Ramos (cell line): ENCODE results near the gene PPP4R1.
"Not testable (repeated sequence)": the region's sequence is repeated elsewhere in the genome, so short reads cannot be mapped to it uniquely, and the experiment has no call there.

ENCODE experiments used
- in situ Hi-C: fragments of 300-500 bp; cut with MboI; formaldehyde crosslinking; loops from one replicate; pipeline ENCODE4 v1.14.3; 2022; ENCODE audit warnings: low sequenced_read_pairs; ENCODE audit not compliant: unreplicated experiment

PPP4R1 gene

GRCh38 chr18:9630444-9630843 lies 16.1 kb upstream of the PPP4R1 start:
- in situ Hi-C loops, result no loop called here

DNA sequence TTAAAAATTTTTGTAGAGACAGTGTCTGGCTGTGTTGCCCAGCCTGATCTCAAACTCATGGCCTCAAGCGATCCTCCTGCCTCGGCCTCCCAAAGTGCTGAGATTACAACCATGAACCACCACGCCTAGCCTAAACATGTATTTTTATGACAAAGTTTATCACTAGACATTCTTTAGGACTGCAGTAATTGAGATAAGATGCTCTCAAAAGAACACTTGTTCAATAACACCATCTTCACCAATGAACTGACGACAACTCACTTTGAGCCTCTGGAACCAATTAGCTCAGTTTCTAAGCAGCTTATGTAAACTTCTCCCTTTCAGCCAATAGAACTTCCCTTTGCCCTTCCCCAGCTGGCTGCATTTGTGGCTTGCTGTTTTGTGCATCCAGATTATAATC lies 15.3 kb upstream of the PPP4R1 start:
- in situ Hi-C loops, result no loop called here

DNA sequence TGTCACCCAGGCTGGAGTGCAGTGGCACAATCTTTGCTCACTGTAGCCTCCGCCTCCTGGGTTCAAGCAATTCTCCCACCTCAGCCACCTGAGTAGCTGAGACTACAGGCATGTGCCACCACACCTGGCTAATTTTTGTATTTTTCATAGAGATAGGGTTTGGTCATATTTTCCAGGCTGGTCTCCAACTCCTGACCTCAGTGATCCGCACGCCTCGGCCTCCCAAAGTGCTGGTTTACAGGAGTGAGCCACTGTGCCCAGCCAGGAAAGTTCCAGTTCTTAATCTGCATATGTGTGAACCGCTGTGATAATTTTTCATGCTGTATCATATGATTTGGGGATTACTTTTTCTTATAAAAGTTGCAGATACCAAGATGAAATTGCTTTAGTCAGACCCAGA lies 14.6 kb upstream of the PPP4R1 start:
- in situ Hi-C loops, result no loop called here

DNA sequence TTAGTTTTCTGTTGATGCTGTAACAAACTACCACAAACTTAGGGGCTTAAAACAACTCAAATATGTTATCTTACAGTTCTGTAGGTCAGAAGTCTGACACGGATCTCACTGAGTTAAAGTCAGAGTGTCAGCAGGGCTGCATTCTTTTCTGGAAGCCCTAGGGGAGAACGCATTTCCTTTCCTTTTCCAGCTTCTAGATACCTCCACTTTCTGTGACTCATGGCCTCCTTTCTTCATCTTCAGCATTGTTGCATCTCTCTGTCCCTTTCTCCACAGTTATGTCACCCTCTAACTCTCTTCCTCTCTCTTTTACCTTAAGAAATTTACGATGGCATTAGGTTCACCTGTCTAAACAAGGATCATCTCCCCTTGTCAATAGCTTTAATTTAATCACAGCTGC lies 13.3 kb upstream of the PPP4R1 start:
- in situ Hi-C loops, result no loop called here

DNA sequence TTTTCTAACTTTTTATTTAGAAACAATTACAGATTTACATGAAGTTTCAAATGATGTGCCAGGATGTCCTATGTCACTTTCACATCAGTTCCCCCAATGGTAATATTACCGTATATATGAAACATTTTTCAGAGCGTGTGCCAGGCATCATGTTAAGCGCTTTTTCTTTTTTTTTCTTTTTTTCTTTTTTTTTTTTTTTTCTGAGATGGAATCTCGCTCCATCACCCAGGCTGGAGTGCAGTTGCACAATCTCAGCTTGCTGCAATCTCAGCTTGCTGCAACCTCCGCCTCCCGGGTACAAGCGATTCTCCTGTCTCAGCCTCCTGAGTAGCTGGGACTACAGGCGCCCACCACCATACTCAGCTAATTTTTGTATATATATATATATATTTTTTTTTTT lies 5.6 kb upstream of the PPP4R1 start:
- in situ Hi-C loops, result no loop called here

DNA sequence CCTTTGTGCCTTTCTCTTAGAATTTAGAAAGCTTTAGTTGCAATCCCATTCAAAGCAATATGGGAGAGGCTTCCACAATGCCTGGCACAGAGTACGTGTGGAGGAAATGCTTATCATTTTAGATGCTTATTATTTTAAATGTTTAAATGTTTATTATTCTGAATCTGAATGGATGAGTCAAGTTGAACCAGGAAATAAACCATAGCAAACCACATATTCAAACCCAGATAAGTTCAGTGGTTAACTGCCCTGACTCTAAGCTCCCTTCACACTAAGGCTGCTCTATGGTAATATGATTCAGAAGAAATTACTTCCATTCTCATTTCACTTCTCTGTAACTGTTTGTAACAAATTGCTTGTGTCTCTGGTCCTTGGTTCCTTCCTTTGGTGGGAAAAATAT lies 5.2 kb upstream of the PPP4R1 start:
- in situ Hi-C loops, result no loop called here

DNA sequence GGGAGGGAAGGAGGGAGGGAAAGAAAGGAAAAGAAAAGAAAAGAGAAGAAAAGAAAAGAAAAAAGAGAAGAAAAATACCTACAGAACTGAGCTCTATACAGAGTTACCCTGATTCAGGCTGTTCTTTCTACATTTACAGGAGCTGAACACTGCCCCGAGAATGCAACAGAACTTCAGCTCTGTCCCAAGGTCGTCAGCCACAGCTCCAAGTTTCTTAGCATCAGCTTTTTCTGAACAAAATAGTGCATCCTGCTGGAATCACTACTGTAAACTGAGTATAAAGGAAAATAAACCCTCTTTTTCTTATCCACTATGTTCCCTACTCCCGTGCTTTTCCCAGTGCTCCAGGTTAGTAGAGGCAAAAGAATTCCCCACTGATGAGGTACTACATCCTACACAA lies 4.7 kb upstream of the PPP4R1 start:
- in situ Hi-C loops, result no loop called here

GRCh38 chr18:9617006-9617542 lies 2.7 kb upstream of the PPP4R1 start:
- in situ Hi-C loops, result no loop called here

DNA sequence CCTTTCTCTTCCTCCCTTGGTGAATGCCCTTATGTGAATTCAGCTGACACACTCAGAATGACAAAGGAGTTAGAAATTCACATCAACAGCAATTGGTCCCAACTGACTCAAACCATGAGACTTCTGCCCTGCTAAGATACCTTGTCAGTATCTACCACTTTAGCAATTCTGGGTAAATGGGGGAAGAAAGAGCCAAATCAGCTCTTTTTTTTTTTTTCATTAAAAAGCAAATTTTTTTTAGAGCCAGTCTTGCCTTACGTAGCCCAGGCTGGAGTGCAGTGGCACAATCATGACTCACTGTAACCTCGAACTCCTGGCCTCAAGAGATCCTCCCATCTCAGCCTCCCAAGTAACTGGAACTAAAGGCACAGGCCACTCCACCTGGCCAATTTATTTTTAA lies 1.7 kb upstream of the PPP4R1 start:
- in situ Hi-C loops, result no loop called here

DNA sequence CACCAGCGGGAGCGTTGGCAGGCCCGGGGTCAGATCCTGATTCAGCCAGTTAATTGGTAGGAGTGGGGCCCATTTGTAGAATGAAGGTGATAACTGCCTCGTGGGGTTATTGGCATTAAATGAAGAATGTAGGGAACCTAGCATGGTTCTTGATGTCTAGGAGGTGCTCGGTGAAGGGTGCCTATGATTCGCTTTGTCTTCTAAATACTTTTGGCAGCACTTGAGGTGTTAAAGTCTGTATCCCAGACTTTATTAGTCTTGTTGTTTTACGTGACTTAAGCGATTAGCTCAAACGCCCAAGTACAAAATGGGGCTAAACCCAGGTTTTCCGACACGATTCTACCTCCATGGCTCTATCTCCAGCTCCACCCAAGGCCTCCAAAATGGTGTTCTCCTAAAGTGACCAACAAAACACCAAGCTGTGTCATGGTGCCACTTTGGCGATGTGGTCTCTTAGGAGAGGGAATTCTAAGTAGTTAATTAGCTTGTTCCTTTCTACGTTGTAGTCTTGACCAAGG lies 980 bp upstream of the PPP4R1 start:
- in situ Hi-C loops, result no loop called here

DNA sequence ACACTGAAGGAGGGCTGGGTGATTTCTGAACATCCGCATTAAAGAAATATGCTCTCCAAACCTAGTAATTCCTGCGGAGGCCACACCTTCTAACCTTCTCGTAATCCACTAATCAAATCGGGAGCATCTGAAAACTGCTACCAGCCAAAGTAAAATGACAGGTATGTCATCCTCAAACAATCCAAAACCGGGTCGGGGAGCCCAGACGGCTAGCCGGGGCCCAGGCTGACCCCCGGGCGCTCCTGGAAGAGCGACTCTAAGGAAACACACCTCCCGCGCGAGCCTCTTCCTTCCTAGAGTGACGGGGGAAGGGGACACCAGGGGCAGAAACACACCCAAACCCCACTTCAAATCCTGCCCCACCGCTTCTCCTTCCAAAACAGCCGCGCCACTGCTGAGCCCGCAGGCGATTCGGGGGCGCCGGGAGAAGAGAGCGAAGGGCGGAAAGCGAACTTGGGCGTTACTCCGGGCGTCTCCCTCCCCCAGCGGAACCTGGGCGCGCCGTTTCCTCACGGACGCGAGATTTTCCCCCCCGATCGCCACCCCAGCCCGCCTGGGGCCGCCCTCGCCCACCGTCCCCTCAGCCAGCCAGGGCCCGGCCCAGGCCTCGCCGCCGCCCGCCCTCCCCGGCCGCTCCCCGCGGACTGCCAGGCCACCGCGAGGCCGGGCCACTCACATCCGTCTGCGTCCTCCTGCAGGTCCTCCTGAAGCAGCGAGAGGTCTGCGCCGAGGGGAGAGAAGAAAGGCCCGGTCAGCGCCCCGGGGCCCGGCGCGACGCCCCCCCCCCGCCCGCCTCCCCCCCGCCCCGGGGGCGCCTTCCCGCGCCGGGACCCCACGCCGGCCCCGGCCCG lies 584 bp downstream of the PPP4R1 start:
- in situ Hi-C loops, result no loop called here

DNA sequence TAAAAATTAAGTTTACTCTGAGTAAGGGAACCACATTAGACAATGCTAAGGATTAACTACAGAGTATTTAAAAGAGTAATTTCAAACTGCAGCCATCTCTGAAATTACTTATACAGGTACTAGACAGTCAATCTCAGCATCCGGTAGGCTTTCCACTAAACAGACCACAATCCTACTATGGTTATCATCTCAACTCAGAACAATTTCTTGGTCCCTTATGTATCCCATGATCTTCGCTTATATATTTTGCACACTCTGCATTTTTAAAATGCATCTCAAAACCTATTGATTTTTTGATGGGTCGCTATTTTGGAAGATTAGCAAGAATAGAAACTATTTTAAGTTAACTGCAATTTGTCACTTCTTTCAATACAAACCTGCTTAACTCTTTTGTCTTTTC lies 1.4 kb downstream of the PPP4R1 start:
- in situ Hi-C loops, result no loop called here

DNA sequence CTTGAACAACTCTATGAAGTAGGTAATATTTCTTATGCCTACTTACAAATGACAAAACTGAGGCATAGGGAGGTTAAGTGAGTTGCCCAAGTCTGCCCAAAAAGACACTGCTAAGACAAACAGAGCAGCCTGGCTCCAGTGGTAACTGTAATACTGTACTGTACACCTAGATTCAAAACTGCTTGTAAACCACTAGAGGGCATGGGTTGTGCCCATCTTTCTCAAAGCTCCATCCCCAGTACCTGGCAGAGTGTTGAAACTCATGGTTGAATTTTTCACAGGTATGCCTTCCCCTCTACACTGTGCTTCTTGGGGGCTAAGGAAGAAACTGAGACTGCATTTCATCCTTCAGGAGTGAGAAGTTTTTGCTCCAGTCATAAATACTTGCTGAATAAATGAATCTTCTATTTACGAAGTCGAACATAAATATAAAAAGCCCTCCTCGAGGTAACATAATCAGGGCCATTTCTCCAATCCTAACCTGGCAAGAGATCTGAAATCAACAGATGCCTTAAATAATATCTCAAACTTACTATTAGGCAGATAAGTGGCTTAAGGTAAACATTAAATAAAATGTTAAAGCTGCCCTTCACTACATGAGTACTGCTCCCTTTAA lies 2.0 kb downstream of the PPP4R1 start:
- in situ Hi-C loops, result no loop called here

DNA sequence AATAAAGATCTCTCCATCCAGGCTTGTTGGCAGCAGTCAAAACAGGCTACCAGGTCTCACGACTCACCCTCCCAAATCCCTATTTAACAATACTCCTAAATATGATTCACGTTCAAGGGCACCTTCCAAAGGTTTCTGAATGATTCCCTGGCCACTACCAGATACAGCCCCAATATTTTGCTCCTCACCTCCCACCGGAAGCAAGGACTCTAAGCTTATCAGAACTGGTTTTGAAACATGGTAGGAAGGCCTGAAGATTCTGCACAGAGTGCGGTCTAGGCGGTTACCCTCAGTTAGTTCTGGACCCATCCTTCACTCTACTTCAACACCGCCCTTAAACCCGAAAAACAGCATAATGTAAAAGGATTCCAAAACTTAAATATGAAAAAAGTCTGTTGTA lies 5.2 kb downstream of the PPP4R1 start:
- in situ Hi-C loops, result no loop called here

- in situ Hi-C loops, result no loop called here
These were observed 5.6 kb downstream of the PPP4R1 start for GRCh38 chr18:9608728-9609127.

GRCh38 chr18:9608298-9608697 lies 6.1 kb downstream of the PPP4R1 start:
- in situ Hi-C loops, result no loop called here

GRCh38 chr18:9607111-9607510 lies 7.2 kb downstream of the PPP4R1 start:
- in situ Hi-C loops, result not testable (repeated sequence)

DNA sequence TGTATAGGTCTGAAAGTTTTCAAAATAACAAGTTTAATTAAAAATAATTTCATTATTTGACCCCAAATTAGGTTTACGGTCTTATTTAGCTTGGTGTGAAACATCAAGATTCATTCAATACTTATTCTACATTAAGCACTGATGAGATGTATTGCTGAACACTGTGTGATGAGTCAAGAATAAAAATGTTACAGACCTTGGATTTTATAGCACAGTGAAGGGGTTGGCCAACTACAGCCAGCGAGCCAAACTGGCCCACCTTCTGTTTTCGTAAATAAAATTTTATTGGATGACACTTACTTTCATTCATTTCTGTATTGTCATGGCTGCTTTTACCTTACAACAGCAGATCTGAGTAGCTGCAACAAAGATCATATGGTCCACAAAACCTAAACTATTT lies 8.3 kb downstream of the PPP4R1 start:
- in situ Hi-C loops, result no loop called here

GRCh38 chr18:9604348-9604747 lies 10.0 kb downstream of the PPP4R1 start:
- in situ Hi-C loops, result no loop called here

DNA sequence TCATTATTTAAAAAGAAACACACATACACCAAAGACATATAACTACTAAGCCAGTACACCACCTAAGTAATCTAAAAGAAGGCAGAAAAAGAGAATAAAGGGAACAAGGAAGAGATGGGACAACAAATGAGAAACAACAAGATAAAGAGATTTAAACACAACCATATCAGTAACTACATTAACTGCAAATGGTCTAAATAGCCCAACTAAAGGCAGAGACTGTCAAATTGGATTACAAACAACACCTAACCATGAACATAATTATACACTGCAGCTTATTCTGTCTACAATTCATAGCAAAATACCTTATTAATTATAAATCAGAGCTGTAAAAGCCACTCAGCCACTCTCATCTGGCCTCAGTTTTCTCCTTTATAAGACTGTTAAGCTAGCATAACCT lies 15.0 kb downstream of the PPP4R1 start:
- in situ Hi-C loops, result no loop called here

DNA sequence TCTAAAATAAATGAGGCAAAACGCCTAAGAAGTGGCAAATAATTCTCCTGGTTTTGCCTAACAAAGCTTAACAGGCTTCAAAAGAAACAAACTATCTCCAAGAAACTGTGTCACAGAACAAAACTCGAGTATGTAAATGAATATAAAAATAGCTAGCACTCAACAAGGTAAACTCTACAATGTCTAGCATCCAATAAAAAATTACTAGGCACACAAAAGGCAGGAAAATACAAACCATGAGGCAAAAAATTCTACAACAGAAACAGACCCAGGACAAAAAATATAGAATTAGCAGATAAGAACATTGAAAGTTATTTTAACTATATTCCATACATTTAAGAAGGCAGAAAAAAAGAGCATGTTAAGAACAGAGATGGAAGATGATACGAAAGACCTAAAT lies 16.8 kb downstream of the PPP4R1 start:
- in situ Hi-C loops, result no loop called here
